Smooth muscle cell (in vitro differentiated cells): ENCODE measurements around the gene NRXN3. TPM values are rescaled to one million over a fixed set of nuclear protein-coding genes. Genes with fewer than 3 reads are reported as not detected.

Source experiments
- DNase-seq: peaks from one replicate; lab custom pipeline; 2025; ENCODE audit not compliant: unreplicated experiment; lab: John Stamatoyannopoulos, UW
- H2AFZ ChIP-seq: fragments of 200-600 bp; sonication (generic); 2 replicates; pipeline ENCODE4 v1.6.0; 2016; ENCODE audit warnings: antibody characterized with exemption, low read depth, mild to moderate bottlenecking
- H3F3A ChIP-seq: fragments of 200-600 bp; sonication (generic); 2 replicates; pipeline ENCODE4 v1.6.0; 2017; ENCODE audit warnings: antibody characterized with exemption, low read depth
- H3K27ac ChIP-seq: fragments of 200-600 bp; sonication (generic); 2 replicates; pipeline ENCODE4 v1.5.1; 2016; ENCODE audit warnings: low read depth, mild to moderate bottlenecking
- H3K27me3 ChIP-seq: fragments of 200-600 bp; sonication (generic); 2 replicates; pipeline ENCODE4 v1.6.1; 2016; ENCODE audit warnings: low read depth, mild to moderate bottlenecking
- H3K36me3 ChIP-seq: fragments of 200-600 bp; sonication (generic); 2 replicates; pipeline ENCODE4 v1.5.1; 2016; ENCODE audit warnings: low read depth
- H3K4me1 ChIP-seq: fragments of 200-600 bp; sonication (generic); 2 replicates; pipeline ENCODE4 v1.5.1; 2016; ENCODE audit warnings: low read depth
- H3K4me2 ChIP-seq: fragments of 200-600 bp; sonication (generic); 2 replicates; pipeline ENCODE4 v1.6.0; 2016; ENCODE audit warnings: mild to moderate bottlenecking
- H3K4me3 ChIP-seq: fragments of 200-600 bp; sonication (generic); 2 replicates; pipeline ENCODE4 v1.5.1; 2016; ENCODE audit warnings: mild to moderate bottlenecking
- H3K79me2 ChIP-seq: fragments of 200-600 bp; sonication (generic); 2 replicates; pipeline ENCODE4 v1.6.0; 2016; ENCODE audit warnings: low read depth, mild to moderate bottlenecking
- H3K9ac ChIP-seq: fragments of 200-600 bp; sonication (generic); 2 replicates; pipeline ENCODE4 v1.6.0; 2016; ENCODE audit warnings: low read depth
- H3K9me3 ChIP-seq: fragments of 200-600 bp; sonication (generic); replicated peaks from 2 replicates; pipeline ENCODE4 v1.5.1; 2016; ENCODE audit warnings: low read depth
- H4K20me1 ChIP-seq: fragments of 200-600 bp; sonication (generic); 2 replicates; pipeline ENCODE4 v1.6.0; 2016; ENCODE audit warnings: low read depth
- WGBS: methylation state at CpG from one replicate; pipeline ENCODE4 v1.1.7; 2016; ENCODE audit warnings: low lambda C conversion rate; 5-methylcytosine and 5-hydroxymethylcytosine counted together
- polyA plus RNA-seq: library from polyadenylated mRNA; unstranded; fragments of >200 nt; fragmentation: Nextera tagmentation; extraction: Ambion mirVana; gene quantifications from 2 replicates; pipeline ENCODE4 v1.2.1, GENCODE V29; 2016
- total RNA-seq: library from RNA; depleted of rRNA; stranded (reverse); fragments of >200 nt; gene quantifications from 2 replicates; pipeline ENCODE4 v1.2.3, GENCODE V29; 2014
- TF ChIP-seq, protein P1 (sequence below): fragments of 200-600 bp; sonication (generic); IDR thresholded peaks from 2 replicates; pipeline ENCODE4 v1.5.1; 2017; ENCODE audit warnings: borderline replicate concordance, mild to moderate bottlenecking, antibody characterized with exemption; ENCODE audit not compliant: insufficient read depth, poor library complexity, severe bottlenecking

Gene NRXN3
- total and polyA plus RNA-seq, 2 experiments from 2014 or later, result 1.2 to 7.0 TPM

DNA sequence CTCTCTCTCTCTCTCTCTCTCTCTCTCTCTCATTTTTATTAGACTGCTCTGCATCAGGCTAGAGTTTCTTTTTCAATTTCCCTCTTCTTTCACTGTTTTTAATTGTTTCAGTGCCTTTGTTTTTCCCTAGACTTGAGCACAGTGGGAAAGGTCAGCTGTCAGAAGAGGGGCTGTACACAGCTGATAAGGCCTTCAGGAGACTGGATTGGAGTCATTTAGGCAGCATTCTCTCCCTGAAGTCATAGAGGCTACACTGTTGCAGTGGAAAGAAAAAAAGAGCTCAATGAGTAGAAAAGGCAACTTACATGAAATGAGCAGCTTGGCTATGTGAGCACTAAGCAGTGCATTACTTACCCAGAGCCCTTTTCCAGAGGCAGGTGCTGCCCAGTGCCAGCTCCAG, 456.9 kb downstream of the NRXN3 start:
- Histone ChIP-seq H3K36me3 (no peaks in the 10 kb centered on the region), H2AFZ (no peak overlapping the region), H3K9ac (no peak overlapping the region)

DNA sequence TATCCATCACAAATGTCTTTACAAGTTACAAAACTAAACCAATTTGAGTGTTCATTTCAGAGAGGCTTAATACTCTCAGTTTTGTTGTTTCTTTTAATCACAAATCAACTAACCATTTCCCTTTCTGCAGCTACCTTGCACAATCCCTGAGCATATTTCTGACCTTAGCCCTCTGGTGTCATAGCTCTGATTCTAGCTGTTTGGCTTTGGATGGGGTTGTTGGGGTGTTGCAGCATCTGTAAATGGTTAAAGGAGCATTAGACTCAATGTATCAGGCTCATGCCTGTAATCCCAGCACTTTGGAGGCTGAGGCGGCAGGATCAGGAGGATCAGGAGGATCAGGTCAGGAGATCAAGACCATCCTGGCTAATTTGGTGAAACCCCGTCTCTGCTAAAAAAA, 461.4 kb downstream of the NRXN3 start:
- TF ChIP-seq, protein P1, sequence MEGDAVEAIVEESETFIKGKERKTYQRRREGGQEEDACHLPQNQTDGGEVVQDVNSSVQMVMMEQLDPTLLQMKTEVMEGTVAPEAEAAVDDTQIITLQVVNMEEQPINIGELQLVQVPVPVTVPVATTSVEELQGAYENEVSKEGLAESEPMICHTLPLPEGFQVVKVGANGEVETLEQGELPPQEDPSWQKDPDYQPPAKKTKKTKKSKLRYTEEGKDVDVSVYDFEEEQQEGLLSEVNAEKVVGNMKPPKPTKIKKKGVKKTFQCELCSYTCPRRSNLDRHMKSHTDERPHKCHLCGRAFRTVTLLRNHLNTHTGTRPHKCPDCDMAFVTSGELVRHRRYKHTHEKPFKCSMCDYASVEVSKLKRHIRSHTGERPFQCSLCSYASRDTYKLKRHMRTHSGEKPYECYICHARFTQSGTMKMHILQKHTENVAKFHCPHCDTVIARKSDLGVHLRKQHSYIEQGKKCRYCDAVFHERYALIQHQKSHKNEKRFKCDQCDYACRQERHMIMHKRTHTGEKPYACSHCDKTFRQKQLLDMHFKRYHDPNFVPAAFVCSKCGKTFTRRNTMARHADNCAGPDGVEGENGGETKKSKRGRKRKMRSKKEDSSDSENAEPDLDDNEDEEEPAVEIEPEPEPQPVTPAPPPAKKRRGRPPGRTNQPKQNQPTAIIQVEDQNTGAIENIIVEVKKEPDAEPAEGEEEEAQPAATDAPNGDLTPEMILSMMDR, result no peak
- no peaks in the 10 kb centered on the region for H3K36me3 ChIP-seq
- H2AFZ ChIP-seq, result no peak overlapping the region
- H3K4me2 ChIP-seq, result no peak overlapping the region
- H3K4me1 ChIP-seq, result peaks cover 4% of the 10 kb centered on the region
- H3K27ac ChIP-seq, result no peak overlapping the region
- H4K20me1 ChIP-seq, result no peaks in the 10 kb centered on the region
- 74% methylated on average over 2 of the region's 2 CpGs for WGBS
- no peak for DNase-seq
- H3K9ac ChIP-seq, result no peak overlapping the region
- no peaks in the 10 kb centered on the region for H3F3A ChIP-seq
- H3K27me3 ChIP-seq, result no peaks in the 10 kb centered on the region
- no peak overlapping the region for H3K4me3 ChIP-seq
- no peaks in the 10 kb centered on the region for H3K9me3 ChIP-seq
- H3K79me2 ChIP-seq, result no peaks in the 10 kb centered on the region

More for the DNA sequence above, 456.9 kb downstream of the NRXN3 start:
- Histone ChIP-seq H3K27me3 (no peaks in the 10 kb centered on the region), H3K27ac (no peak overlapping the region), H3K4me3 (no peak overlapping the region), H3K4me2 (no peak overlapping the region), H3K9me3 (no peaks in the 10 kb centered on the region), H4K20me1 (no peaks in the 10 kb centered on the region), H3K79me2 (no peaks in the 10 kb centered on the region), H3K4me1 (no peaks in the 10 kb centered on the region), H3F3A (no peaks in the 10 kb centered on the region)
- DNase-seq, result no peak
- TF ChIP-seq, protein P1, result no peak

DNA sequence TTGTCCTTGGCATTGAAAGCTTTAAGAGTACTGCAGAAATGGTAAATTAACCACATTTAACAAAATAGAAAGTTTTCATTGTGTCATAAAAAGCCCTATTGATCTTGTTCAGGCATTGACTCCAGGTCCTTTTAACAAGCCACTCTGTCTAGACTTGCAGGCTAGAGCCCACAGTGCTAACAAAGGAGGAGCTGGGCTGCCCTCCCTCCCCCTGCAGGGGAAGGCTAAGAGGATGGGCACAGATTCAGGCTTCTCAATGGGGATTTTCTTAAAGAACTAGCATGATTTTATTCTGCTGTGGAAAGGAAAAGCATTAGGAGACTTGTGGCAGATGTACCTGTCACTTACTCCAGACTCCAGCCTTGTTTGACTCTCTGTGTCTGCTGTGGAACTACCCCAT, 463.6 kb downstream of the NRXN3 start:
- H3F3A ChIP-seq, result no peaks in the 10 kb centered on the region
- no peaks in the 10 kb centered on the region for H3K36me3 ChIP-seq
- no peaks in the 10 kb centered on the region for H3K27me3 ChIP-seq
- H3K9me3 ChIP-seq, result no peaks in the 10 kb centered on the region
- H3K4me2 ChIP-seq, result no peak overlapping the region
- no peaks in the 10 kb centered on the region for H4K20me1 ChIP-seq
- no peak overlapping the region for H3K27ac ChIP-seq
- TF ChIP-seq, protein P1, result no peak
- no peak overlapping the region for H3K9ac ChIP-seq
- H3K4me1 ChIP-seq, result peaks cover 4% of the 10 kb centered on the region
- H3K4me3 ChIP-seq, result no peak overlapping the region
- H2AFZ ChIP-seq, result no peak overlapping the region
- no peaks in the 10 kb centered on the region for H3K79me2 ChIP-seq
- no peak for DNase-seq

DNA sequence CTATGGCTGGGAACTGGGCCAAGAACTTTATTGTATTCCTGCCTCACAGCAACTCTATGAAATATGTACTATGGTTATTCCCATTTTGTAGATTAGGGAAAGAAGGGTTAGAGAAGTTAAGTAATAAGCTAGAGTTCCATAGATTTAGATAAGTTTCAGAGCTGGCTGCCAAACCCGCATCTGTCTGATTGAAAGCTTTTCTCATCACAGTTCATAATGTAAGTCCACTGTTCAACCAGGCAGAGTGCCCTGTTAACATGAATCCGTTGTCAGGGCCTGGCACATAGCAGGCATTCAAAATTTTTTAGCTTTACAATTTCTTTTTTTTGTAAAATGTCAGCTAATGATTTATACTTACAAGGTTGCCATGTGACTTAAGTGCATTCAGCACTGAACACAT, 467.3 kb downstream of the NRXN3 start:
- no peak overlapping the region for H3K4me3 ChIP-seq
- no peaks in the 10 kb centered on the region for H3F3A ChIP-seq
- H2AFZ ChIP-seq, result no peak overlapping the region
- H3K27me3 ChIP-seq, result no peaks in the 10 kb centered on the region
- H3K36me3 ChIP-seq, result no peaks in the 10 kb centered on the region
- H3K4me2 ChIP-seq, result no peak overlapping the region
- TF ChIP-seq, protein P1, result no peak
- no peak overlapping the region for H3K9ac ChIP-seq
- WGBS, result 66% methylated on average over 2 of the region's 2 CpGs
- H3K27ac ChIP-seq, result no peak overlapping the region
- H4K20me1 ChIP-seq, result no peaks in the 10 kb centered on the region
- H3K79me2 ChIP-seq, result no peaks in the 10 kb centered on the region
- no peaks in the 10 kb centered on the region for H3K9me3 ChIP-seq
- H3K4me1 ChIP-seq, result peaks cover 4% of the 10 kb centered on the region
- no peak for DNase-seq
